WTC11 (cell line): Measurements from ENCODE around the gene NINL. TPM values are rescaled to one million over a fixed set of nuclear protein-coding genes. Genes with fewer than 3 reads are reported as not detected.

Source experiments
- ATAC-seq: fragments of 200-7000 bp; cut with Tn5 transposase; 2 replicates; pipeline ENCODE4 v1.10.0; 2021; ENCODE audit warnings: mild to moderate bottlenecking, moderate library complexity
- CTCF ChIA-PET: fragments of 300-600 bp; sonication (Branson Sonifier 250); formaldehyde crosslinking; loops from one replicate; lab custom pipeline; 2021; ENCODE audit warnings: antibody characterized with exemption; lab: Charles Lee
- POLR2A ChIA-PET: fragments of 350-600 bp; sonication (Branson Sonifier 250); formaldehyde crosslinking; loops from one replicate; lab custom pipeline; 2021; ENCODE audit warnings: antibody characterized with exemption; lab: Charles Lee
- DNase-seq: peaks from one replicate; pipeline ENCODE4 v3.0.0; 2021; ENCODE audit warnings: low spot score
- H3K27ac Mint-ChIP-seq: 2 replicates; pipeline ENCODE4 v1.8.0; 2021; ENCODE audit warnings: mixed read lengths
- H3K27me3 Mint-ChIP-seq: 2 replicates; pipeline ENCODE4 v1.8.0; 2021; ENCODE audit warnings: low read depth, mild to moderate bottlenecking, moderate library complexity, mixed read lengths
- H3K36me3 Mint-ChIP-seq: 2 replicates; pipeline ENCODE4 v1.8.0; 2021; ENCODE audit warnings: mixed read lengths
- H3K4me1 Mint-ChIP-seq: 2 replicates; pipeline ENCODE4 v1.8.0; 2022; ENCODE audit warnings: mixed read lengths
- H3K4me3 Mint-ChIP-seq: 2 replicates; pipeline ENCODE4 v1.8.0; 2021; ENCODE audit warnings: mild to moderate bottlenecking, moderate library complexity, mixed read lengths
- H3K9me3 Mint-ChIP-seq: 2 replicates; pipeline ENCODE4 v1.8.0; 2021; ENCODE audit warnings: mixed read lengths
- ATF1 ChIP-seq: sonication (generic); formaldehyde crosslinking; IDR thresholded peaks from 2 replicates; pipeline ENCODE4 v1.8.1; 2023; ENCODE audit warnings: mild to moderate bottlenecking, moderate library complexity, missing genetic modification reagents
- ELF4 ChIP-seq: sonication (generic); formaldehyde crosslinking; IDR thresholded peaks from 2 replicates; pipeline ENCODE4 v1.8.1; 2022; ENCODE audit warnings: low read depth, mild to moderate bottlenecking, moderate library complexity, missing genetic modification reagents
- ETV6 ChIP-seq: sonication (generic); formaldehyde crosslinking; IDR thresholded peaks from 2 replicates; pipeline ENCODE4 v1.8.1; 2022; ENCODE audit warnings: mild to moderate bottlenecking, missing genetic modification reagents
- FOXJ3 ChIP-seq: sonication (generic); formaldehyde crosslinking; IDR thresholded peaks from 2 replicates; pipeline ENCODE4 v1.9.0; 2021; ENCODE audit warnings: missing genetic modification reagents, mild to moderate bottlenecking, borderline replicate concordance
- GTF2I ChIP-seq: fragments of 250-450 bp; sonication (Bioruptor Pico); conservative IDR thresholded peaks from 2 replicates; pipeline ENCODE4 v1.4.0; 2021; ENCODE audit warnings: mild to moderate bottlenecking
- JAZF1 ChIP-seq: fragments of 250-450 bp; sonication (Bioruptor Pico); IDR thresholded peaks from 2 replicates; pipeline ENCODE4 v1.9.0; 2021; ENCODE audit warnings: moderate library complexity, mild to moderate bottlenecking, inconsistent platforms
- NFATC4 ChIP-seq: fragments of 250-450 bp; sonication (Bioruptor Pico); IDR thresholded peaks from 2 replicates; pipeline ENCODE4 v1.9.0; 2021; ENCODE audit warnings: mild to moderate bottlenecking
- NFYB ChIP-seq: sonication (generic); formaldehyde crosslinking; conservative IDR thresholded peaks from 2 replicates; pipeline ENCODE4 v1.8.0; 2022; ENCODE audit warnings: low read depth, missing genetic modification reagents
- NR1H2 ChIP-seq: sonication (generic); formaldehyde crosslinking; IDR thresholded peaks from 2 replicates; pipeline ENCODE4 v1.9.0; 2021; ENCODE audit warnings: mild to moderate bottlenecking, moderate library complexity, missing genetic modification reagents
- PRRX2 ChIP-seq: fragments of 250-450 bp; sonication (Bioruptor Pico); IDR thresholded peaks from 2 replicates; pipeline ENCODE4 v1.8.0; 2021; ENCODE audit warnings: mild to moderate bottlenecking
- RORB ChIP-seq: fragments of 250-450 bp; sonication (Bioruptor Pico); IDR thresholded peaks from 2 replicates; pipeline ENCODE4 v1.9.0; 2021; ENCODE audit warnings: mild to moderate bottlenecking
- SP1 ChIP-seq: sonication (generic); formaldehyde crosslinking; conservative IDR thresholded peaks from 2 replicates; pipeline ENCODE4 v1.8.1; 2022; ENCODE audit warnings: missing genetic modification reagents
- TCF7 ChIP-seq: sonication (generic); formaldehyde crosslinking; IDR thresholded peaks from 2 replicates; pipeline ENCODE4 v1.8.0; 2022; ENCODE audit warnings: mild to moderate bottlenecking, low read depth, missing genetic modification reagents, moderate library complexity
- TEAD1 ChIP-seq: sonication (generic); formaldehyde crosslinking; IDR thresholded peaks from 2 replicates; pipeline ENCODE4 v1.8.0; 2022; ENCODE audit warnings: mild to moderate bottlenecking, missing genetic modification reagents
- ZNF138 ChIP-seq: sonication (generic); formaldehyde crosslinking; conservative IDR thresholded peaks from 2 replicates; pipeline ENCODE4 v1.8.1; 2022; ENCODE audit warnings: mild to moderate bottlenecking, moderate library complexity, missing genetic modification reagents
- ZNF232 ChIP-seq: sonication (generic); formaldehyde crosslinking; IDR thresholded peaks from 2 replicates; pipeline ENCODE4 v1.8.0; 2022; ENCODE audit warnings: mild to moderate bottlenecking, missing genetic modification reagents
- ZNF416 ChIP-seq: fragments of 250-450 bp; sonication (Bioruptor Pico); IDR thresholded peaks from 2 replicates; pipeline ENCODE4 v1.9.0; 2021; ENCODE audit warnings: mild to moderate bottlenecking, inconsistent platforms
- ZNF423 ChIP-seq: fragments of 250-450 bp; sonication (Bioruptor Pico); IDR thresholded peaks from 2 replicates; pipeline ENCODE4 v2.1.2; 2022; ENCODE audit warnings: mild to moderate bottlenecking, moderate library complexity
- total RNA-seq: library from RNA; stranded (reverse); gene quantifications from 3 replicates; pipeline ENCODE4 v1.2.3, GENCODE V29; 2021
- TF ChIP-seq, protein P1 (sequence below): fragments of 250-450 bp; sonication (Bioruptor Pico); IDR thresholded peaks from 2 replicates; pipeline ENCODE4 v1.9.0; 2021; ENCODE audit warnings: mild to moderate bottlenecking
- TF ChIP-seq, protein P2 (sequence below): sonication (generic); formaldehyde crosslinking; IDR thresholded peaks from 2 replicates; pipeline ENCODE4 v1.8.0; 2022; ENCODE audit warnings: mild to moderate bottlenecking, missing genetic modification reagents
- TF ChIP-seq, protein P3 (sequence below): sonication (generic); formaldehyde crosslinking; conservative IDR thresholded peaks from 2 replicates; pipeline ENCODE4 v1.8.1; 2023; ENCODE audit warnings: mild to moderate bottlenecking, low read depth, missing genetic modification reagents, moderate library complexity
- TF ChIP-seq, protein P4 (sequence below): sonication (generic); formaldehyde crosslinking; conservative IDR thresholded peaks from 2 replicates; pipeline ENCODE4 v1.8.1; 2022; ENCODE audit warnings: mild to moderate bottlenecking, missing genetic modification reagents
- TF ChIP-seq, protein P5 (sequence below): sonication (generic); formaldehyde crosslinking; IDR thresholded peaks from 2 replicates; pipeline ENCODE4 v1.8.1; 2022; ENCODE audit warnings: low read depth, mild to moderate bottlenecking, moderate library complexity, missing genetic modification reagents, borderline replicate concordance
- TF ChIP-seq, protein P6 (sequence below): fragments of 250-450 bp; sonication (Bioruptor Pico); IDR thresholded peaks from 2 replicates; pipeline ENCODE4 v1.8.0; 2021; ENCODE audit warnings: mild to moderate bottlenecking
- TF ChIP-seq, protein P7 (sequence below): sonication (generic); formaldehyde crosslinking; IDR thresholded peaks from 2 replicates; pipeline ENCODE4 v1.8.0; 2022; ENCODE audit warnings: mild to moderate bottlenecking, missing genetic modification reagents
- TF ChIP-seq, protein P8 (sequence below): sonication (generic); formaldehyde crosslinking; IDR thresholded peaks from 2 replicates; pipeline ENCODE4 v1.8.1; 2022; ENCODE audit warnings: mild to moderate bottlenecking, missing genetic modification reagents, moderate library complexity, borderline replicate concordance
- TF ChIP-seq, protein P9 (sequence below): fragments of 250-450 bp; sonication (Bioruptor Pico); IDR thresholded peaks from 2 replicates; pipeline ENCODE4 v1.9.0; 2021; ENCODE audit warnings: moderate library complexity, mild to moderate bottlenecking, inconsistent platforms, borderline replicate concordance

Gene NINL
- total RNA-seq, 1 experiment from 2014 or later = 36.0 TPM

DNA sequence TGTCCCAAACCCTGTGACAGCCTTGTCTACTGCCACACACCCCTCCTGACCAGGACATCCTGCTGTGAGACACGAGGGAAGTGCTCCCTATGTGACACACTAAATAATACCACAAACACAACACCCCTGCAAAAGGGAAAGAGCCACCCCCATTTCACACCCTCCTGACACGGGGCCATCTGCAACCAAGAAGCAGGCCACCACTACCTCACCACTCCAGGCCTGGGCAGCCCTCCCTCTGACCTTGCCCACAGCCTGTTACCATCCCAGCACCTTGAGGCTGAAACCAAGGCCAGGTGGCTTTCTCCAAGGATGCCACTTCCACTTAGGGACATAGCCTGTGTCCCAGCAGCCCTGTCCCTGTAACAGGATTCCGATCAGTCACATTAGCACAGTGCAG, 68.2 kb downstream of the NINL start:
- H3K27me3 Mint-ChIP-seq = peaks cover 3% of the 10 kb centered on the region
- peaks cover 44% of the 10 kb centered on the region for H3K9me3 Mint-ChIP-seq
- DNase-seq (no peak), ATAC-seq (no peak)
- H3K36me3 Mint-ChIP-seq = peaks cover 76% of the 10 kb centered on the region
- no peak overlapping the region for H3K27ac Mint-ChIP-seq
- H3K4me1 Mint-ChIP-seq = no peaks in the 10 kb centered on the region
- no peak overlapping the region for H3K4me3 Mint-ChIP-seq
- ChIA-PET POLR2A (no interaction called here), CTCF (no interaction called here)
- TF ChIP-seq ELF4 (CRISPR knock-in tag) = no peak
- TF ChIP-seq ZNF138 (CRISPR knock-in tag) = no peak
- TF ChIP-seq FOXJ3 (CRISPR knock-in tag) = no peak
- TF ChIP-seq, protein P1, sequence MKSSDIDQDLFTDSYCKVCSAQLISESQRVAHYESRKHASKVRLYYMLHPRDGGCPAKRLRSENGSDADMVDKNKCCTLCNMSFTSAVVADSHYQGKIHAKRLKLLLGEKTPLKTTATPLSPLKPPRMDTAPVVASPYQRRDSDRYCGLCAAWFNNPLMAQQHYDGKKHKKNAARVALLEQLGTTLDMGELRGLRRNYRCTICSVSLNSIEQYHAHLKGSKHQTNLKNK = no peak
- TF ChIP-seq JAZF1 (CRISPR knock-in tag) = no peak
- TF ChIP-seq, protein P2, sequence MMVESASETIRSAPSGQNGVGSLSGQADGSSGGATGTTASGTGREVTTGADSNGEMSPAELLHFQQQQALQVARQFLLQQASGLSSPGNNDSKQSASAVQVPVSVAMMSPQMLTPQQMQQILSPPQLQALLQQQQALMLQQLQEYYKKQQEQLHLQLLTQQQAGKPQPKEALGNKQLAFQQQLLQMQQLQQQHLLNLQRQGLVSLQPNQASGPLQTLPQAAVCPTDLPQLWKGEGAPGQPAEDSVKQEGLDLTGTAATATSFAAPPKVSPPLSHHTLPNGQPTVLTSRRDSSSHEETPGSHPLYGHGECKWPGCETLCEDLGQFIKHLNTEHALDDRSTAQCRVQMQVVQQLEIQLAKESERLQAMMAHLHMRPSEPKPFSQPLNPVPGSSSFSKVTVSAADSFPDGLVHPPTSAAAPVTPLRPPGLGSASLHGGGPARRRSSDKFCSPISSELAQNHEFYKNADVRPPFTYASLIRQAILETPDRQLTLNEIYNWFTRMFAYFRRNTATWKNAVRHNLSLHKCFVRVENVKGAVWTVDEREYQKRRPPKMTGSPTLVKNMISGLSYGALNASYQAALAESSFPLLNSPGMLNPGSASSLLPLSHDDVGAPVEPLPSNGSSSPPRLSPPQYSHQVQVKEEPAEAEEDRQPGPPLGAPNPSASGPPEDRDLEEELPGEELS (CRISPR knock-in tag) = no peak
- TF ChIP-seq NFATC4 = no peak
- TF ChIP-seq GTF2I (CRISPR knock-in tag) = no peak
- TF ChIP-seq ATF1 (CRISPR knock-in tag) = no peak
- TF ChIP-seq, protein P3, sequence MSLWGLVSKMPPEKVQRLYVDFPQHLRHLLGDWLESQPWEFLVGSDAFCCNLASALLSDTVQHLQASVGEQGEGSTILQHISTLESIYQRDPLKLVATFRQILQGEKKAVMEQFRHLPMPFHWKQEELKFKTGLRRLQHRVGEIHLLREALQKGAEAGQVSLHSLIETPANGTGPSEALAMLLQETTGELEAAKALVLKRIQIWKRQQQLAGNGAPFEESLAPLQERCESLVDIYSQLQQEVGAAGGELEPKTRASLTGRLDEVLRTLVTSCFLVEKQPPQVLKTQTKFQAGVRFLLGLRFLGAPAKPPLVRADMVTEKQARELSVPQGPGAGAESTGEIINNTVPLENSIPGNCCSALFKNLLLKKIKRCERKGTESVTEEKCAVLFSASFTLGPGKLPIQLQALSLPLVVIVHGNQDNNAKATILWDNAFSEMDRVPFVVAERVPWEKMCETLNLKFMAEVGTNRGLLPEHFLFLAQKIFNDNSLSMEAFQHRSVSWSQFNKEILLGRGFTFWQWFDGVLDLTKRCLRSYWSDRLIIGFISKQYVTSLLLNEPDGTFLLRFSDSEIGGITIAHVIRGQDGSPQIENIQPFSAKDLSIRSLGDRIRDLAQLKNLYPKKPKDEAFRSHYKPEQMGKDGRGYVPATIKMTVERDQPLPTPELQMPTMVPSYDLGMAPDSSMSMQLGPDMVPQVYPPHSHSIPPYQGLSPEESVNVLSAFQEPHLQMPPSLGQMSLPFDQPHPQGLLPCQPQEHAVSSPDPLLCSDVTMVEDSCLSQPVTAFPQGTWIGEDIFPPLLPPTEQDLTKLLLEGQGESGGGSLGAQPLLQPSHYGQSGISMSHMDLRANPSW (CRISPR knock-in tag) = no peak
- TF ChIP-seq TCF7 (CRISPR knock-in tag) = no peak
- TF ChIP-seq NR1H2 (CRISPR knock-in tag) = no peak
- TF ChIP-seq ETV6 = no peak
- no peak for TF ChIP-seq RORB (CRISPR knock-in tag)
- no peak for TF ChIP-seq TEAD1
- no peak for TF ChIP-seq SP1 (CRISPR knock-in tag)
- no peak for TF ChIP-seq ZNF416 (CRISPR knock-in tag)
- TF ChIP-seq, protein P4, sequence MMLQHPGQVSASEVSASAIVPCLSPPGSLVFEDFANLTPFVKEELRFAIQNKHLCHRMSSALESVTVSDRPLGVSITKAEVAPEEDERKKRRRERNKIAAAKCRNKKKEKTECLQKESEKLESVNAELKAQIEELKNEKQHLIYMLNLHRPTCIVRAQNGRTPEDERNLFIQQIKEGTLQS (CRISPR knock-in tag) = no peak

DNA sequence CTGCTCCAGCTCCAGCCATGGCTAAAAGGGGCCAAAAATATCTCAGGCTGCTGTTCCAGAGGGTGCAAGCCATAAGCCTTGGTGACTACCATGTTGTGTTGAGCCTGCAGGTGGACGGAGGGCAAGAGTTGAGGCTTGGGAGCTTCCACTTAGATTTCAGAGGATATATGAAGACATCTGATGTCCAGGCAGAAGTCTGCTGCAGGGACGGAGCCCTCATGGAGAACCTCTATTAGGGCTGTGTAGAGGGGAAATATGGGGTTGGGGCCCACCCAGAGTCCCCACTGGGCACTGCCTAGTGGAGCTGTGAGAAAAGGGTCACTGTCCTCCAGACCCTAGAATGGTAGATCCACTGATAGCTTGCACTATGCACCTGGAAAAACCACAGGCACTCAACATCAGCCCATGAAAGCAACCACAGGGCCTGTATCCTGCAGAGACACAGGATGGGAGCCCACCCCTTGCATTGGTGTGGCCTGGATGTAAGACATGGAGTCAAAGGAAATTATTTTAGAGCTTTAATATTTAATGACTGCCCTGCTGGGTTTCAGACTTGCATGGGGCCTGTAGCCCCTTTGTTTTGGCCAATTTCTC, 70.5 kb downstream of the NINL start:
- ATAC-seq (no peak), DNase-seq (no peak)
- peaks cover 77% of the 10 kb centered on the region for H3K36me3 Mint-ChIP-seq
- no peak overlapping the region for H3K4me3 Mint-ChIP-seq
- H3K27ac Mint-ChIP-seq = no peak overlapping the region
- H3K9me3 Mint-ChIP-seq = peaks cover 44% of the 10 kb centered on the region
- H3K4me1 Mint-ChIP-seq = no peaks in the 10 kb centered on the region
- CTCF ChIA-PET = no interaction called here
- POLR2A ChIA-PET = no interaction called here
- peaks cover 3% of the 10 kb centered on the region for H3K27me3 Mint-ChIP-seq
- TF ChIP-seq, protein P5, sequence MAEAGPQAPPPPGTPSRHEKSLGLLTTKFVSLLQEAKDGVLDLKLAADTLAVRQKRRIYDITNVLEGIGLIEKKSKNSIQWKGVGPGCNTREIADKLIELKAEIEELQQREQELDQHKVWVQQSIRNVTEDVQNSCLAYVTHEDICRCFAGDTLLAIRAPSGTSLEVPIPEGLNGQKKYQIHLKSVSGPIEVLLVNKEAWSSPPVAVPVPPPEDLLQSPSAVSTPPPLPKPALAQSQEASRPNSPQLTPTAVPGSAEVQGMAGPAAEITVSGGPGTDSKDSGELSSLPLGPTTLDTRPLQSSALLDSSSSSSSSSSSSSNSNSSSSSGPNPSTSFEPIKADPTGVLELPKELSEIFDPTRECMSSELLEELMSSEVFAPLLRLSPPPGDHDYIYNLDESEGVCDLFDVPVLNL (CRISPR knock-in tag) = no peak
- no peak for TF ChIP-seq PRRX2 (CRISPR knock-in tag)
- TF ChIP-seq TEAD1 = no peak
- TF ChIP-seq, protein P6, sequence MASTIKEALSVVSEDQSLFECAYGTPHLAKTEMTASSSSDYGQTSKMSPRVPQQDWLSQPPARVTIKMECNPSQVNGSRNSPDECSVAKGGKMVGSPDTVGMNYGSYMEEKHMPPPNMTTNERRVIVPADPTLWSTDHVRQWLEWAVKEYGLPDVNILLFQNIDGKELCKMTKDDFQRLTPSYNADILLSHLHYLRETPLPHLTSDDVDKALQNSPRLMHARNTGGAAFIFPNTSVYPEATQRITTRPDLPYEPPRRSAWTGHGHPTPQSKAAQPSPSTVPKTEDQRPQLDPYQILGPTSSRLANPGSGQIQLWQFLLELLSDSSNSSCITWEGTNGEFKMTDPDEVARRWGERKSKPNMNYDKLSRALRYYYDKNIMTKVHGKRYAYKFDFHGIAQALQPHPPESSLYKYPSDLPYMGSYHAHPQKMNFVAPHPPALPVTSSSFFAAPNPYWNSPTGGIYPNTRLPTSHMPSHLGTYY (CRISPR knock-in tag) = no peak
- no peak for TF ChIP-seq NR1H2 (CRISPR knock-in tag)
- TF ChIP-seq ZNF232 (CRISPR knock-in tag) = no peak
- no peak for TF ChIP-seq ZNF138 (CRISPR knock-in tag)
- TF ChIP-seq, protein P7, sequence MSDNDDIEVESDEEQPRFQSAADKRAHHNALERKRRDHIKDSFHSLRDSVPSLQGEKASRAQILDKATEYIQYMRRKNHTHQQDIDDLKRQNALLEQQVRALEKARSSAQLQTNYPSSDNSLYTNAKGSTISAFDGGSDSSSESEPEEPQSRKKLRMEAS (CRISPR knock-in tag) = no peak
- TF ChIP-seq TCF7 (CRISPR knock-in tag) = no peak
- TF ChIP-seq, protein P8, sequence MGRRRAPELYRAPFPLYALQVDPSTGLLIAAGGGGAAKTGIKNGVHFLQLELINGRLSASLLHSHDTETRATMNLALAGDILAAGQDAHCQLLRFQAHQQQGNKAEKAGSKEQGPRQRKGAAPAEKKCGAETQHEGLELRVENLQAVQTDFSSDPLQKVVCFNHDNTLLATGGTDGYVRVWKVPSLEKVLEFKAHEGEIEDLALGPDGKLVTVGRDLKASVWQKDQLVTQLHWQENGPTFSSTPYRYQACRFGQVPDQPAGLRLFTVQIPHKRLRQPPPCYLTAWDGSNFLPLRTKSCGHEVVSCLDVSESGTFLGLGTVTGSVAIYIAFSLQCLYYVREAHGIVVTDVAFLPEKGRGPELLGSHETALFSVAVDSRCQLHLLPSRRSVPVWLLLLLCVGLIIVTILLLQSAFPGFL = no peak
- TF ChIP-seq, protein P9, sequence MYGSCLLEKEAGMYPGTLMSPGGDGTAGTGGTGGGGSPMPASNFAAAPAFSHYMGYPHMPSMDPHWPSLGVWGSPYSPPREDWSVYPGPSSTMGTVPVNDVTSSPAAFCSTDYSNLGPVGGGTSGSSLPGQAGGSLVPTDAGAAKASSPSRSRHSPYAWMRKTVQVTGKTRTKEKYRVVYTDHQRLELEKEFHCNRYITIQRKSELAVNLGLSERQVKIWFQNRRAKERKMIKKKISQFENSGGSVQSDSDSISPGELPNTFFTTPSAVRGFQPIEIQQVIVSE (CRISPR knock-in tag) = no peak
- no peak for TF ChIP-seq ZNF423 (CRISPR knock-in tag)
- TF ChIP-seq NFYB (CRISPR knock-in tag) = no peak
